Chondrocyte (in vitro differentiated cells): ENCODE data around the gene ELAVL3. TPM values are rescaled to one million over a fixed set of nuclear protein-coding genes. Genes with fewer than 3 reads are reported as not detected.

ENCODE experiments used
- DNase-seq: peaks from one replicate; pipeline ENCODE4 v3.0.0; 2021; ENCODE audit warnings: mixed read lengths, low spot score
- H3K27ac Mint-ChIP-seq: one replicate; pipeline ENCODE4 v1.8.0; 2021; ENCODE audit warnings: mild to moderate bottlenecking, moderate library complexity, mixed read lengths; ENCODE audit not compliant: unreplicated experiment
- H3K27me3 Mint-ChIP-seq: 2 replicates; pipeline ENCODE4 v1.8.0; 2021; ENCODE audit warnings: low read depth, mixed read lengths
- H3K36me3 Mint-ChIP-seq: 2 replicates; pipeline ENCODE4 v1.8.0; 2021; ENCODE audit warnings: low read depth, mixed read lengths
- H3K4me1 Mint-ChIP-seq: 2 replicates; pipeline ENCODE4 v1.8.0; 2021; ENCODE audit warnings: low read depth, mild to moderate bottlenecking, mixed read lengths
- H3K4me3 Mint-ChIP-seq: one replicate; pipeline ENCODE4 v1.8.0; 2021; ENCODE audit warnings: mild to moderate bottlenecking, moderate library complexity, mixed read lengths; ENCODE audit not compliant: unreplicated experiment
- H3K9me3 Mint-ChIP-seq: 2 replicates; pipeline ENCODE4 v1.8.0; 2021; ENCODE audit warnings: low read depth, mixed read lengths
- CTCF ChIP-seq: fragments of 200-600 bp; sonication (generic); IDR thresholded peaks from 2 replicates; pipeline ENCODE4 v1.5.0; 2021; ENCODE audit warnings: antibody characterized with exemption, mild to moderate bottlenecking, moderate library complexity
- total RNA-seq: library from RNA; stranded (reverse); gene quantifications from 3 replicates; pipeline ENCODE4 v1.2.1, GENCODE V29; 2021

Gene ELAVL3
- total RNA-seq, 1 donor from 2014 or later, result 0.07 TPM

DNA sequence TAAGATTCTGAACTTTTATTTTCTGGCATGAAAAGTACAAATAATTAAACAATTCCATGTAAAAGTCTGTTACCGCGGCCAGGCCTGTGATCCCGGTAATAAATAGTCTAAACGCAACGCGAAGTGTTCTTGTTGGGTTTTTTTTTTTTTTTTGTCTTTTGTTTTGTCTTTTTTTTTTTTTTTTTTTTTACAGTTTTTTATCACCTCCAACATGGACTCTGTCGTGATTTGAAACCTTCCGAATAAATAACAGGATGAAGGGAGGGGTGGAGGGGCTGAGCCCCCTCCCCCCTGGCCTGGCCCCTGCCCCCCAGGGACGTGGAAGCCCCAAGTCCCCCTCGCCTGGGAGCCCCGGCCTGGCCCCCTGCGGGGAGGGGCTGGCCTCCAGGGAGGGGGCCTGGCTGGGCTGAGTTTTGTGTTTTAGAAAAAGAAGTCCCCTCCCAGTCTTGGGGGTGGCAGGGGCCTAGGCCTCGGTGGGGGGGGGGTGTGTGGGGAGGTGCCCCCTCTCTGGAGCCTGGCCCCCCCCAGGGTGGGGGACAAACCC, 29.4 kb downstream of the ELAVL3 start:
- no peak for DNase-seq
- H3K27ac Mint-ChIP-seq, result no peak overlapping the region
- H3K27me3 Mint-ChIP-seq, result no peaks in the 10 kb centered on the region
- no peak for TF ChIP-seq CTCF
- H3K36me3 Mint-ChIP-seq, result peaks cover 7% of the 10 kb centered on the region
- H3K4me3 Mint-ChIP-seq, result no peak overlapping the region
- peaks cover 5% of the 10 kb centered on the region for H3K4me1 Mint-ChIP-seq
- H3K9me3 Mint-ChIP-seq, result no peaks in the 10 kb centered on the region

DNA sequence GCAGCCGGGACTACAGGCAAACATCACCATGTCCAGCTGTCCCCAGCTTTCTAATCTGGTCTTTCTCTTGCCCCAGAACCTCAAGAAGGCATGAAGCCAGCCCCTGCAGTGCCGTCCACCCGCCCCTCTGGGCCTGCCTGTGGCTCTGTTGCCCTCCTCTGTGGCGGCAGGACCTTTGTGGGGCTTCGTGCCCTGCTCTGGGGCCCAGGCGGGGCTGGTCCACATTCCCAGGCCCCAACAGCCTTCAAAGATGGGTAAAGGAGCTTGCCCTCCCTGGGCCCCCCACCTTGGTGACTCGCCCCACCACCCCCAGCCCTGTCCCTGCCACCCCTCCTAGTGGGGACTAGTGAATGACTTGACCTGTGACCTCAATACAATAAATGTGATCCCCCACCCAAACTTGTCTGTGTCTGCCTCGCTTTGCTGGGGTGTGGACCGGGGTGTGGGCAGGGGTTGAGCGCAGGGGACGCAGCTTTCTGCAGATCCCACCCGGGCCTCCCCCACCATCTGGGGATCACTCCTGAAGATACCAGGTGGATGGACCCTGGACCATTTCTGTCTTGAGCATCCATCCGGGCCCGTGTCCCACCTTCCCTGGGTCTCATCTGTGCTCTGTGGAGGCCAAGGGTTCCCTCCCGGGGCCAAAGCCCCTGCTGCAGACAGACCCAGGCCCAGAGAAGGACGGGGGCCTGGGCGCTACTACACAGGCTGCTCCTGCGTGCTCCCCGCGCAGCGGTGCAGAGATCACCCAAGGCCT, 30.1 kb downstream of the ELAVL3 start:
- Mint-ChIP-seq H3K27ac (no peak overlapping the region), H3K36me3 (peaks cover 7% of the 10 kb centered on the region), H3K27me3 (no peaks in the 10 kb centered on the region), H3K4me1 (peaks cover 5% of the 10 kb centered on the region), H3K4me3 (no peak overlapping the region), H3K9me3 (no peaks in the 10 kb centered on the region)
- TF ChIP-seq CTCF, result no peak
- no peak for DNase-seq

DNA sequence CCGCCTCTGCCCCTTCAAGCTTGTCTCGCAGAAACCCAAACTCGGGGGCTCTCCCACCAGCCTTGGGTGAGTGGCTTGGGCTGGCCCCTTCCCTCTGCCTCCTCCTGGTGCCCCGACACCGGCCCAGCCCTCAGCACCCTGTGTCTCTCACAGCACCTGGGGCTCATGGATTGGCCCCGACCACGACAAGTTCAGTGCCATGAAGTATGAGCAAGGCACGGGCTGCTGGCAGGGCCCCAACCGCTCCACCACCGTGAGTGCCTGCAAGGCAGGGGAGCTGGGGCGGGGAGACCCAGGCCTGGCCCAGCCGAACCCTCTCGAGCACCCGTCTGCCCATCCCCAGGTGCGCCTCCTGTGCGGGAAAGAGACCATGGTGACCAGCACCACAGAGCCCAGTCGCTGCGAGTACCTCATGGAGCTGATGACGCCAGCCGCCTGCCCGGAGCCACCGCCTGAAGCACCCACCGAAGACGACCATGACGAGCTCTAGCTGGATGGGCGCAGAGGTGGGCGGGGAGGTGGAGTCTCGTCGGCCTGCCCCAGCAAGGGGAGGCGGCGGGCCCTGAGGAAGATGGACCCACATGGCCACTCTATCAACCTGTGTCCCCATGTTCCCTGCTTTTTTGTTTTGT, 31.8 kb downstream of the ELAVL3 start:
- peaks cover 8% of the 10 kb centered on the region for H3K36me3 Mint-ChIP-seq
- no peak for TF ChIP-seq CTCF
- no peak overlapping the region for H3K27ac Mint-ChIP-seq
- H3K9me3 Mint-ChIP-seq, result no peaks in the 10 kb centered on the region
- peaks cover 5% of the 10 kb centered on the region for H3K4me1 Mint-ChIP-seq
- H3K27me3 Mint-ChIP-seq, result no peaks in the 10 kb centered on the region
- H3K4me3 Mint-ChIP-seq, result no peak overlapping the region
- no peak for DNase-seq

DNA sequence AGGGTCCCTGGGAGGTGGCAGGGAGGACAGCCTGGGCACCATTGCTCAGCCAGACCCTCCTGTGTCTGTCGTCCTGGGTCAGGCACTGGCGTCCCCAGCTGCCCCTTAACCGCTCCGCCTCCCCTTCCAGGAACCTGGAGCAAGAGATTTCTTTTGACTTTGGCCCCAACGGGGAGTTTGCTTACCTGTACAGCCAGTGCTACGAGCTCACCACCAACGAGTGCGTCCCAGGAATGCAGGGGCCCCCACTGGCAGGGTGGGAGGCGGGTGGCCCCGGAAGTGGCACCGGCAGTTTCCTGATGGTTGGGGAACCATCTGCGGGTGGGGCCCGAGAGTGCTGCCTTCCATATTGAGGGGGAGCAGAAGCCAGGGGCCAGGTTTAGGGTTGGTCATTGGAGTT, 32.4 kb downstream of the ELAVL3 start:
- no peak for TF ChIP-seq CTCF
- Mint-ChIP-seq H3K27me3 (no peaks in the 10 kb centered on the region), H3K9me3 (no peaks in the 10 kb centered on the region), H3K4me3 (no peak overlapping the region), H3K4me1 (peaks cover 5% of the 10 kb centered on the region), H3K36me3 (peaks cover 9% of the 10 kb centered on the region), H3K27ac (no peak overlapping the region)
- DNase-seq, result no peak

- no peaks in the 10 kb centered on the region for H3K9me3 Mint-ChIP-seq
- no peak for TF ChIP-seq CTCF
- no peak overlapping the region for H3K27ac Mint-ChIP-seq
- no peak for DNase-seq
- H3K36me3 Mint-ChIP-seq, result peaks cover 9% of the 10 kb centered on the region
- no peaks in the 10 kb centered on the region for H3K27me3 Mint-ChIP-seq
- peaks cover 5% of the 10 kb centered on the region for H3K4me1 Mint-ChIP-seq
- no peak overlapping the region for H3K4me3 Mint-ChIP-seq
These were observed 33.2 kb downstream of the ELAVL3 start for GRCh38 chr19:11447347-11448262.
